NCI-H345 treated with DMSO at 0.1 percent for 48 hours (cell line): Measurements from ENCODE around the gene TEPSIN.
A peak's percentile ranks its signal among the peaks of the same experiment; 100 is the strongest.

Experiments used
- DNase-seq: peaks from one replicate; lab custom pipeline; 2025; ENCODE audit not compliant: unreplicated experiment; lab: John Stamatoyannopoulos, UW

Gene TEPSIN

GRCh38 chr17:81187586-81188490 is 51.0 kb downstream of the TEPSIN start:
- DNase-seq = no peak

- DNase-seq = no peak
Measured at GRCh38 chr17:81187120-81187519, 51.7 kb downstream of the TEPSIN start.

GRCh38 chr17:81186203-81186602 is 52.7 kb downstream of the TEPSIN start:
- DNase-seq = no peak

GRCh38 chr17:81184555-81184954 is 54.3 kb downstream of the TEPSIN start:
- DNase-seq = peak; percentile 12

- DNase-seq = no peak
Measured at GRCh38 chr17:81183807-81184206, 55.0 kb downstream of the TEPSIN start.

GRCh38 chr17:81183316-81183715 is 55.5 kb downstream of the TEPSIN start:
- no peak for DNase-seq

GRCh38 chr17:81182596-81182995 is 56.3 kb downstream of the TEPSIN start:
- no peak for DNase-seq

- DNase-seq = no peak
Measured at GRCh38 chr17:81181811-81182185, 57.1 kb downstream of the TEPSIN start.

GRCh38 chr17:81180836-81181810 is 57.7 kb downstream of the TEPSIN start:
- no peak for DNase-seq

GRCh38 chr17:81179861-81180260 is 59.0 kb downstream of the TEPSIN start:
- DNase-seq = no peak

GRCh38 chr17:81179220-81179619 is 59.6 kb downstream of the TEPSIN start:
- DNase-seq = no peak
